Gastrocnemius medialis (tissue), 4 donors: Measurements from ENCODE around the gene IDS.
"Not testable (repeated sequence)": the region's sequence is repeated elsewhere in the genome, so short reads cannot be mapped to it uniquely, and the experiment has no call there.

ENCODE experiments used
- POLR2A ChIP-seq, 2 donors: fragments of 450-650 bp; IDR thresholded peaks; one replicate each; pipeline ENCODE4 v1.6.1; 2017; ENCODE audit warnings: antibody characterized with exemption in 2 of 2, mild to moderate bottlenecking in 2 of 2, moderate library complexity in 2 of 2
- TF ChIP-seq, protein P1 (sequence below), 5 experiments: fragments of 450-650 bp in 3 of 5; fragments of 200-600 bp in 2 of 5; sonication (generic) in 2 of 5; IDR thresholded peaks in 4 of 5; conservative IDR thresholded peaks in 1 of 5; 1 replicate in 4 of 5; 2 replicates in 1 of 5; pipeline ENCODE4 v1.5.1; 2016 to 2019; ENCODE audit warnings: antibody characterized with exemption in 5 of 5, mild to moderate bottlenecking in 3 of 5, moderate library complexity in 3 of 5

DNA sequence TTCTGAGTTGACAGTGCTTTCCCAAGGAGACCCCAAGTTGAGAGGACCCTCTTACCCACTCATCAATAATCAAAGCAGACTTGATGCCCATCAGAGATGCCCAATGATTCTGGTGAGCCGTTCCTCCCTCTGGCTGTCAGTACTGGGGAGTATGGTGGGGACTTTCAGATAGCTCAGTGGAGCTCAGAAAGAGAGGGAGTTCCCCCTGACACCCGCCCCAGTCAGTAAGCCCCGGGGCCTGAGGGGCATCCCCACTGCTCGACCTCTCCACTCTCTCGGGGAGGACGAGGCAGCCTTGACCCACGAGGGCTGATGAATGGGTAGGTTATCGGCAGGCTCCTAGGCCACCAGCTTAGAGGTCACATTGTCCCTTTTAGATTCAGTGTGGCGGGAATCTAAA is 17.1 kb downstream of the IDS start:
- TF ChIP-seq, protein P1, sequence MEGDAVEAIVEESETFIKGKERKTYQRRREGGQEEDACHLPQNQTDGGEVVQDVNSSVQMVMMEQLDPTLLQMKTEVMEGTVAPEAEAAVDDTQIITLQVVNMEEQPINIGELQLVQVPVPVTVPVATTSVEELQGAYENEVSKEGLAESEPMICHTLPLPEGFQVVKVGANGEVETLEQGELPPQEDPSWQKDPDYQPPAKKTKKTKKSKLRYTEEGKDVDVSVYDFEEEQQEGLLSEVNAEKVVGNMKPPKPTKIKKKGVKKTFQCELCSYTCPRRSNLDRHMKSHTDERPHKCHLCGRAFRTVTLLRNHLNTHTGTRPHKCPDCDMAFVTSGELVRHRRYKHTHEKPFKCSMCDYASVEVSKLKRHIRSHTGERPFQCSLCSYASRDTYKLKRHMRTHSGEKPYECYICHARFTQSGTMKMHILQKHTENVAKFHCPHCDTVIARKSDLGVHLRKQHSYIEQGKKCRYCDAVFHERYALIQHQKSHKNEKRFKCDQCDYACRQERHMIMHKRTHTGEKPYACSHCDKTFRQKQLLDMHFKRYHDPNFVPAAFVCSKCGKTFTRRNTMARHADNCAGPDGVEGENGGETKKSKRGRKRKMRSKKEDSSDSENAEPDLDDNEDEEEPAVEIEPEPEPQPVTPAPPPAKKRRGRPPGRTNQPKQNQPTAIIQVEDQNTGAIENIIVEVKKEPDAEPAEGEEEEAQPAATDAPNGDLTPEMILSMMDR (IDR thresholded peaks at IDR 0.05 in 4 of 5, conservative IDR thresholded peaks at IDR 0.05 in 1 of 5): not testable (repeated sequence)
- not testable (repeated sequence) for TF ChIP-seq POLR2A (IDR thresholded peaks at IDR 0.05)
